HG03558 (cell line): ENCODE results near the gene STON2.
A peak's percentile ranks its signal among the peaks of the same experiment; 100 is the strongest.
"Not testable (repeated sequence)": the region's sequence is repeated elsewhere in the genome, so short reads cannot be mapped to it uniquely, and the experiment has no call there.

ENCODE experiments used
- ATAC-seq: cut with Tn5 transposase; IDR thresholded peaks from one replicate; pipeline ENCODE4 v1.9.1; 2021; ENCODE audit warnings: moderate number of reproducible peaks; ENCODE audit not compliant: unreplicated experiment; ENCODE audit errors: extremely low read depth

STON2 gene

GRCh38 chr14:81236138-81236537 is 164.0 kb downstream of the STON2 start:
- ATAC-seq = no peak

GRCh38 chr14:81235096-81235495 is 165.0 kb downstream of the STON2 start:
- no peak for ATAC-seq

GRCh38 chr14:81234278-81234677 is 165.8 kb downstream of the STON2 start:
- ATAC-seq = no peak

- ATAC-seq = no peak
These were observed 166.5 kb downstream of the STON2 start for GRCh38 chr14:81233615-81234014.

GRCh38 chr14:81231540-81231939 is 168.6 kb downstream of the STON2 start:
- ATAC-seq = no peak

- no peak for ATAC-seq
These were observed 175.9 kb downstream of the STON2 start for GRCh38 chr14:81224222-81224621.

GRCh38 chr14:81223788-81224187 is 176.3 kb downstream of the STON2 start:
- not testable (repeated sequence) for ATAC-seq

GRCh38 chr14:81222691-81223090 is 177.4 kb downstream of the STON2 start:
- no peak for ATAC-seq

- ATAC-seq = no peak
These were observed 178.0 kb downstream of the STON2 start for GRCh38 chr14:81222126-81222525.

- ATAC-seq = no peak
These were observed 178.5 kb downstream of the STON2 start for GRCh38 chr14:81221579-81222102.

- ATAC-seq = peak; percentile 64
These were observed 179.1 kb downstream of the STON2 start, which contains the start of gene GTF2A1 for GRCh38 chr14:81220830-81221578. Gene GTF2A1, minus strand, starts transcription at chr14:81220959. Its CDS starts 441 bp downstream, at chr14:81220518.

- no peak for ATAC-seq
These were observed 179.6 kb downstream of the STON2 start for GRCh38 chr14:81220580-81220829.

- no peak for ATAC-seq
These were observed 180.2 kb downstream of the STON2 start for GRCh38 chr14:81219759-81220579.

- peak; percentile 45 for ATAC-seq
These were observed 180.8 kb downstream of the STON2 start for GRCh38 chr14:81219210-81219758.

- peak; percentile 40 for ATAC-seq
These were observed 188.3 kb downstream of the STON2 start for GRCh38 chr14:81211844-81212243.
